ENCODE data around the gene THAP10.
"Not testable (repeated sequence)": the region's sequence is repeated elsewhere in the genome, so short reads cannot be mapped to it uniquely, and the experiment has no call there.

The THAP10 gene

GRCh38 chr15:70892002-70892911, at the start of gene THAP10, which contains the start of gene LRRC49:
Gene THAP10 (minus strand): TSS chr15:70892433. CDS start chr15:70892272, 161 bp downstream.
Gene LRRC49 (plus strand): TSS chr15:70892826. CDS start chr15:70892895, 69 bp downstream.
- H3K36me3 ChIP-seq (replicated peaks) = no peaks in the 10 kb centered on the region
- H3K4me3 ChIP-seq = peak within 1 kb of the TSS; percentile 86
- DNase-seq (ENCODE audit: low spot score in 2 of 2) = peak; percentile 99 to 100
- no peaks in the 10 kb centered on the region for H3K27me3 ChIP-seq (ENCODE audit: low read depth)
- peaks cover 14% of the 10 kb centered on the region for H3K4me1 ChIP-seq
- in situ Hi-C loops (cut with MboI; ENCODE audit: low sequenced_read_pairs) = no loop called here
- H3K9me3 ChIP-seq = no peaks in the 10 kb centered on the region

GRCh38 chr15:70936326-70936725, 44.1 kb upstream of the THAP10 start:
- H3K4me1 ChIP-seq = peaks cover 16% of the 10 kb centered on the region
- peak; percentile 65 to 75 for DNase-seq (ENCODE audit: low spot score in 2 of 2)
- H3K27me3 ChIP-seq (ENCODE audit: low read depth) = no peaks in the 10 kb centered on the region
- no peaks in the 10 kb centered on the region for H3K9me3 ChIP-seq
- no peak overlapping the region for H3K4me3 ChIP-seq
- in situ Hi-C loops (cut with MboI; ENCODE audit: low sequenced_read_pairs) = no loop called here
- no peaks in the 10 kb centered on the region for H3K36me3 ChIP-seq (replicated peaks)

- Histone ChIP-seq H3K9me3 (no peaks in the 10 kb centered on the region), H3K4me1 (peaks cover 16% of the 10 kb centered on the region), H3K27me3 (ENCODE audit: low read depth) (no peaks in the 10 kb centered on the region), H3K36me3 (replicated peaks) (no peaks in the 10 kb centered on the region), H3K4me3 (no peak overlapping the region)
- DNase-seq (ENCODE audit: low spot score in 2 of 2) = no peak
- in situ Hi-C loops (cut with MboI; ENCODE audit: low sequenced_read_pairs) = no loop called here
Measured at GRCh38 chr15:70935631-70936030, 43.4 kb upstream of the THAP10 start.

- peaks cover 16% of the 10 kb centered on the region for H3K4me1 ChIP-seq
- no peaks in the 10 kb centered on the region for H3K9me3 ChIP-seq
- H3K36me3 ChIP-seq (replicated peaks) = no peaks in the 10 kb centered on the region
- H3K4me3 ChIP-seq = no peak overlapping the region
- H3K27me3 ChIP-seq (ENCODE audit: low read depth) = no peaks in the 10 kb centered on the region
- in situ Hi-C loops (cut with MboI; ENCODE audit: low sequenced_read_pairs) = no loop called here
- no peak for DNase-seq (ENCODE audit: low spot score in 2 of 2)
Measured at GRCh38 chr15:70933411-70933810, 41.2 kb upstream of the THAP10 start.

- Histone ChIP-seq H3K4me1 (peaks cover 14% of the 10 kb centered on the region), H3K4me3 (no peak overlapping the region), H3K9me3 (no peaks in the 10 kb centered on the region), H3K36me3 (replicated peaks) (no peaks in the 10 kb centered on the region), H3K27me3 (ENCODE audit: low read depth) (no peaks in the 10 kb centered on the region)
- no peak for DNase-seq (ENCODE audit: low spot score in 2 of 2)
- in situ Hi-C loops (cut with MboI; ENCODE audit: low sequenced_read_pairs) = no loop called here
Measured at GRCh38 chr15:70932397-70932796, 40.2 kb upstream of the THAP10 start.

GRCh38 chr15:70931821-70932220, 39.6 kb upstream of the THAP10 start:
- H3K4me1 ChIP-seq = peaks cover 12% of the 10 kb centered on the region
- no peak for DNase-seq (ENCODE audit: low spot score in 2 of 2)
- H3K27me3 ChIP-seq (ENCODE audit: low read depth) = no peaks in the 10 kb centered on the region
- H3K4me3 ChIP-seq = no peak overlapping the region
- in situ Hi-C loops (cut with MboI; ENCODE audit: low sequenced_read_pairs) = no loop called here
- H3K36me3 ChIP-seq (replicated peaks) = no peaks in the 10 kb centered on the region
- H3K9me3 ChIP-seq = no peaks in the 10 kb centered on the region

- H3K27me3 ChIP-seq (ENCODE audit: low read depth); H3K4me3 ChIP-seq; H3K9me3 ChIP-seq; H3K4me1 ChIP-seq; in situ Hi-C loops (cut with MboI; ENCODE audit: low sequenced_read_pairs); DNase-seq (ENCODE audit: low spot score in 2 of 2); H3K36me3 ChIP-seq (replicated peaks): not testable (repeated sequence)
Measured at GRCh38 chr15:70926914-70927313, 34.7 kb upstream of the THAP10 start.

- Histone ChIP-seq H3K4me3 (no peak overlapping the region), H3K27me3 (ENCODE audit: low read depth) (no peaks in the 10 kb centered on the region), H3K36me3 (replicated peaks) (no peaks in the 10 kb centered on the region), H3K9me3 (no peaks in the 10 kb centered on the region), H3K4me1 (peaks cover 3% of the 10 kb centered on the region; the same call in 1 of the 2 replicates)
- DNase-seq (ENCODE audit: low spot score in 2 of 2) = no peak
- in situ Hi-C loops (cut with MboI; ENCODE audit: low sequenced_read_pairs) = no loop called here
Measured at GRCh38 chr15:70923311-70924080, 31.3 kb upstream of the THAP10 start.

GRCh38 chr15:70922119-70922518, 29.9 kb upstream of the THAP10 start:
- Histone ChIP-seq H3K27me3 (ENCODE audit: low read depth) (no peaks in the 10 kb centered on the region), H3K36me3 (replicated peaks) (no peaks in the 10 kb centered on the region), H3K4me1 (peaks cover 3% of the 10 kb centered on the region; the same call in 1 of the 2 replicates), H3K9me3 (no peaks in the 10 kb centered on the region), H3K4me3 (no peak overlapping the region)
- no peak for DNase-seq (ENCODE audit: low spot score in 2 of 2)
- in situ Hi-C loops (cut with MboI; ENCODE audit: low sequenced_read_pairs) = no loop called here

GRCh38 chr15:70920981-70921696, 28.9 kb upstream of the THAP10 start:
- Histone ChIP-seq H3K9me3 (no peaks in the 10 kb centered on the region), H3K4me3 (no peak overlapping the region), H3K27me3 (ENCODE audit: low read depth) (no peaks in the 10 kb centered on the region), H3K36me3 (replicated peaks) (no peaks in the 10 kb centered on the region), H3K4me1 (no peaks in the 10 kb centered on the region)
- DNase-seq (ENCODE audit: low spot score in 2 of 2) = no peak
- in situ Hi-C loops (cut with MboI; ENCODE audit: low sequenced_read_pairs) = no loop called here

- DNase-seq (ENCODE audit: low spot score in 2 of 2) = no peak
- Histone ChIP-seq H3K9me3 (no peaks in the 10 kb centered on the region), H3K27me3 (ENCODE audit: low read depth) (no peaks in the 10 kb centered on the region), H3K4me3 (no peak overlapping the region), H3K36me3 (replicated peaks) (no peaks in the 10 kb centered on the region), H3K4me1 (no peaks in the 10 kb centered on the region)
- in situ Hi-C loops (cut with MboI; ENCODE audit: low sequenced_read_pairs) = no loop called here
Measured at GRCh38 chr15:70917955-70918354, 25.7 kb upstream of the THAP10 start.

GRCh38 chr15:70916531-70916930, 24.3 kb upstream of the THAP10 start:
- no peak for DNase-seq (ENCODE audit: low spot score in 2 of 2)
- in situ Hi-C loops (cut with MboI; ENCODE audit: low sequenced_read_pairs) = no loop called here

GRCh38 chr15:70912187-70912586, 20.0 kb upstream of the THAP10 start:
- in situ Hi-C loops (cut with MboI; ENCODE audit: low sequenced_read_pairs) = no loop called here
- no peak overlapping the region for H3K4me3 ChIP-seq
- H3K27me3 ChIP-seq (ENCODE audit: low read depth) = no peaks in the 10 kb centered on the region
- no peaks in the 10 kb centered on the region for H3K36me3 ChIP-seq (replicated peaks)
- no peaks in the 10 kb centered on the region for H3K4me1 ChIP-seq
- DNase-seq (ENCODE audit: low spot score in 2 of 2) = no peak
- peaks cover 8% of the 10 kb centered on the region; the same call in 1 of the 2 replicates for H3K9me3 ChIP-seq

More at GRCh38 chr15:70916531-70916930, 24.3 kb upstream of the THAP10 start:
- no peak overlapping the region for H3K4me3 ChIP-seq
- H3K4me1 ChIP-seq = no peaks in the 10 kb centered on the region
- H3K27me3 ChIP-seq (ENCODE audit: low read depth) = no peaks in the 10 kb centered on the region
- H3K36me3 ChIP-seq (replicated peaks) = no peaks in the 10 kb centered on the region
- no peaks in the 10 kb centered on the region for H3K9me3 ChIP-seq

Data from HAP-1 (cell line).